Mesothelial cell of epicardium (in vitro differentiated cells): Measurements from ENCODE around the gene TRIB2. TPM values are rescaled to one million over a fixed set of nuclear protein-coding genes. Genes with fewer than 3 reads are reported as not detected.

ENCODE experiments used
- DNase-seq, 2 experiments: peaks; one replicate each; pipeline ENCODE4 v3.0.0; 2021; ENCODE audit warnings: low spot score in 2 of 2; ENCODE audit not compliant: unreplicated experiment in 2 of 2
- H3K27ac Mint-ChIP-seq: 2 replicates; pipeline ENCODE4 v1.8.0; 2021; ENCODE audit warnings: mixed read lengths
- H3K27me3 Mint-ChIP-seq: 2 replicates; pipeline ENCODE4 v1.8.0; 2021; ENCODE audit warnings: low read depth, mixed read lengths
- H3K36me3 Mint-ChIP-seq: 2 replicates; pipeline ENCODE4 v1.8.0; 2021; ENCODE audit warnings: mixed read lengths
- H3K4me1 Mint-ChIP-seq: 2 replicates; pipeline ENCODE4 v1.8.0; 2021; ENCODE audit warnings: mixed read lengths
- H3K4me3 Mint-ChIP-seq: 2 replicates; pipeline ENCODE4 v1.8.0; 2021; ENCODE audit warnings: mild to moderate bottlenecking, moderate library complexity, mixed read lengths
- H3K9me3 Mint-ChIP-seq: 2 replicates; pipeline ENCODE4 v1.8.0; 2021; ENCODE audit warnings: mixed read lengths
- CTCF ChIP-seq: fragments of 200-600 bp; sonication (generic); IDR thresholded peaks from one replicate; pipeline ENCODE4 v1.5.0; 2021; ENCODE audit warnings: antibody characterized with exemption; ENCODE audit not compliant: unreplicated experiment
- total RNA-seq: library from RNA; stranded (reverse); gene quantifications from 3 replicates; pipeline ENCODE4 v1.2.1, GENCODE V29; 2021

TRIB2 gene
- total RNA-seq, 1 donor from 2014 or later: 25.4 TPM

- no peaks in the 10 kb centered on the region for H3K36me3 Mint-ChIP-seq
- H3K9me3 Mint-ChIP-seq: peaks cover 14% of the 10 kb centered on the region
- H3K4me3 Mint-ChIP-seq: no peak overlapping the region
- no peak for TF ChIP-seq CTCF
- H3K4me1 Mint-ChIP-seq: peaks cover 16% of the 10 kb centered on the region
- no peak overlapping the region for H3K27ac Mint-ChIP-seq
- H3K27me3 Mint-ChIP-seq: peaks cover 8% of the 10 kb centered on the region
- no peak for DNase-seq
Measured at GRCh38 chr2:12683457-12684100, 33.2 kb upstream of the TRIB2 start.

- peaks cover 14% of the 10 kb centered on the region for H3K9me3 Mint-ChIP-seq
- H3K4me3 Mint-ChIP-seq: no peak overlapping the region
- peaks cover 8% of the 10 kb centered on the region for H3K27me3 Mint-ChIP-seq
- H3K27ac Mint-ChIP-seq: peak overlapping the region; percentile 8
- DNase-seq: no peak
- no peaks in the 10 kb centered on the region for H3K36me3 Mint-ChIP-seq
- TF ChIP-seq CTCF: no peak
- peaks cover 17% of the 10 kb centered on the region for H3K4me1 Mint-ChIP-seq
Measured at GRCh38 chr2:12684471-12684936, 32.2 kb upstream of the TRIB2 start.

- no peak for DNase-seq
- no peak overlapping the region for H3K4me3 Mint-ChIP-seq
- peaks cover 14% of the 10 kb centered on the region for H3K9me3 Mint-ChIP-seq
- peaks cover 2% of the 10 kb centered on the region for H3K36me3 Mint-ChIP-seq
- peaks cover 17% of the 10 kb centered on the region for H3K4me1 Mint-ChIP-seq
- no peak overlapping the region for H3K27ac Mint-ChIP-seq
- H3K27me3 Mint-ChIP-seq: peaks cover 8% of the 10 kb centered on the region
- TF ChIP-seq CTCF: no peak
Measured at GRCh38 chr2:12685145-12685544, 31.6 kb upstream of the TRIB2 start.

GRCh38 chr2:12685956-12686355, 30.8 kb upstream of the TRIB2 start:
- no peak overlapping the region for H3K27ac Mint-ChIP-seq
- TF ChIP-seq CTCF: no peak
- H3K36me3 Mint-ChIP-seq: peaks cover 2% of the 10 kb centered on the region
- peaks cover 14% of the 10 kb centered on the region for H3K9me3 Mint-ChIP-seq
- no peak overlapping the region for H3K4me3 Mint-ChIP-seq
- peaks cover 17% of the 10 kb centered on the region for H3K4me1 Mint-ChIP-seq
- H3K27me3 Mint-ChIP-seq: peaks cover 8% of the 10 kb centered on the region
- no peak for DNase-seq

GRCh38 chr2:12686708-12687283, 29.9 kb upstream of the TRIB2 start:
- no peak overlapping the region for H3K4me3 Mint-ChIP-seq
- H3K9me3 Mint-ChIP-seq: peaks cover 21% of the 10 kb centered on the region
- H3K4me1 Mint-ChIP-seq: peaks cover 17% of the 10 kb centered on the region
- no peak for TF ChIP-seq CTCF
- H3K27ac Mint-ChIP-seq: no peak overlapping the region
- DNase-seq: no peak
- peaks cover 2% of the 10 kb centered on the region for H3K36me3 Mint-ChIP-seq
- H3K27me3 Mint-ChIP-seq: peaks cover 4% of the 10 kb centered on the region
